Measurements from ENCODE around the gene PON2. TPM values are rescaled to one million over a fixed set of nuclear protein-coding genes. Genes with fewer than 3 reads are reported as not detected.

Gene PON2
- polyA plus RNA-seq, 1 donor from 2014 or later = 23.1 TPM

GRCh38 chr7:95435422-95435780 lies 573 bp upstream of the PON2 start:
- no peaks in the 10 kb centered on the region for H3K27me3 ChIP-seq (ENCODE audit: insufficient read depth, low read depth, low read length)
- H3K9ac ChIP-seq (ENCODE audit: low read length) = no peak overlapping the region
- no peak for TF ChIP-seq MXI1 (conservative IDR thresholded peaks at IDR 0.05; ENCODE audit: poor library complexity, severe bottlenecking)
- TF ChIP-seq TAF1 (IDR thresholded peaks at IDR 0.05; ENCODE audit: low read depth) = no peak
- TF ChIP-seq REST (IDR thresholded peaks at IDR 0.05; ENCODE audit: borderline replicate concordance) = no peak
- no peak for TF ChIP-seq POLR2AphosphoS5 (IDR thresholded peaks at IDR 0.05)
- no peak for TF ChIP-seq EZH2 (IDR thresholded peaks at IDR 0.05; ENCODE audit: borderline replicate concordance, insufficient read depth, low read length, poor library complexity, severe bottlenecking)
- no peak for TF ChIP-seq EP300 (conservative IDR thresholded peaks at IDR 0.05; ENCODE audit: poor library complexity, severe bottlenecking)
- TF ChIP-seq SMC3 (conservative IDR thresholded peaks at IDR 0.05; ENCODE audit: poor library complexity) = no peak
- no peak for TF ChIP-seq RAD21 (conservative IDR thresholded peaks at IDR 0.05)
- no peak for TF ChIP-seq CTCF (IDR thresholded peaks at IDR 0.05; ENCODE audit: poor library complexity, severe bottlenecking)
- H3K36me3 ChIP-seq (ENCODE audit: insufficient read depth, low read length) = no peaks in the 10 kb centered on the region
- H2AFZ ChIP-seq (ENCODE audit: low read depth, low read length) = no peak overlapping the region
- no peaks in the 10 kb centered on the region for H3K9me3 ChIP-seq (ENCODE audit: low read length)
- peak overlapping the region; percentile 65 for H3K4me3 ChIP-seq (ENCODE audit: low read length)
- no peaks in the 10 kb centered on the region for H3K79me2 ChIP-seq (replicated peaks; ENCODE audit: insufficient read depth, low read length)
- no peak overlapping the region for H3K4me2 ChIP-seq (ENCODE audit: low read length)
- H3K9me2 ChIP-seq (ENCODE audit: insufficient read depth, low read length) = no peaks in the 10 kb centered on the region
- no peaks in the 10 kb centered on the region for H4K20me1 ChIP-seq (ENCODE audit: insufficient read depth)
- no peak overlapping the region for H3K27ac ChIP-seq (ENCODE audit: low read length)
- no peaks in the 10 kb centered on the region for H3F3A ChIP-seq (ENCODE audit: insufficient read depth, low read length, poor library complexity, severe bottlenecking)

- H3K4me3 ChIP-seq (ENCODE audit: low read length) = peak overlapping the region; percentile 65
- TF ChIP-seq CTCF (IDR thresholded peaks at IDR 0.05; ENCODE audit: poor library complexity, severe bottlenecking) = no peak
- no peak for TF ChIP-seq TAF1 (IDR thresholded peaks at IDR 0.05; ENCODE audit: low read depth)
- no peak for TF ChIP-seq RAD21 (conservative IDR thresholded peaks at IDR 0.05)
- TF ChIP-seq REST (IDR thresholded peaks at IDR 0.05; ENCODE audit: borderline replicate concordance) = no peak
- no peaks in the 10 kb centered on the region for H3K9me2 ChIP-seq (ENCODE audit: insufficient read depth, low read length)
- H3K27ac ChIP-seq (ENCODE audit: low read length) = no peak overlapping the region
- no peaks in the 10 kb centered on the region for H3F3A ChIP-seq (ENCODE audit: insufficient read depth, low read length, poor library complexity, severe bottlenecking)
- H2AFZ ChIP-seq (ENCODE audit: low read depth, low read length) = no peak overlapping the region
- peaks cover 7% of the 10 kb centered on the region for H3K79me2 ChIP-seq (replicated peaks; ENCODE audit: insufficient read depth, low read length)
- H3K27me3 ChIP-seq (ENCODE audit: insufficient read depth, low read depth, low read length) = no peaks in the 10 kb centered on the region
- H3K36me3 ChIP-seq (ENCODE audit: insufficient read depth, low read length) = no peaks in the 10 kb centered on the region
- no peak overlapping the region for H3K4me2 ChIP-seq (ENCODE audit: low read length)
- H3K9ac ChIP-seq (ENCODE audit: low read length) = no peak overlapping the region
- H4K20me1 ChIP-seq (ENCODE audit: insufficient read depth) = no peaks in the 10 kb centered on the region
- no peaks in the 10 kb centered on the region for H3K9me3 ChIP-seq (ENCODE audit: low read length)
Measured at GRCh38 chr7:95433952-95434556, 774 bp downstream of the PON2 start.
